HG02623 (cell line): ENCODE results near the gene KCNJ1.

Experiments used
- ATAC-seq: cut with Tn5 transposase; IDR thresholded peaks from one replicate; pipeline ENCODE4 v1.9.1; 2021; ENCODE audit warnings: moderate library complexity; ENCODE audit not compliant: unreplicated experiment

Gene KCNJ1

DNA sequence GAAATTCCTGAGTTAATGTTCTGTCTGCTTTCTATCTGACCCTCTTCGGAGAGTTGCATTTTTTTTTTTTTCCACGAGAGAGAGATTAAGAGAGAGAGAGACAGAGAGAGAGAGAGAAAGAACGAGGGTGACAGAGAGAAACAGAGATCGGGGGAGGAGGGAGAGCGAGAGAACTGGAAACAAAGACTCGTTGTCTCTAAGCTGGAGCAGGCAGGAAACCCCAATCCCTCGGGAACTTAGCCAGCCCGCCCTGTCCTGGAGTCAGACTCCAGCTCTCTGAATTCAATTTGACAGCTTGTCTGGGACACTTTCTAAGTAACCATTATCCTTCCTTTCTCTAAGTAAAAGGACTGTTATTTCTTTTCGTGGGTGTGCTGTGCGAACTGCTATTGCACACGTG, 76.9 kb downstream of the KCNJ1 start:
- ATAC-seq: no peak

- ATAC-seq: no peak
Observed at GRCh38 chr11:128789497-128790150, 77.5 kb downstream of the KCNJ1 start.
